Cerebellar cortex (tissue), 1 donor: ENCODE data around the gene SAMD4A.

Source experiments
- DNase-seq: peaks from one replicate; pipeline ENCODE4 v3.0.0-alpha.2; 2015; ENCODE audit warnings: low spot score

The SAMD4A gene

GRCh38 chr14:54685286-54685845, 118.4 kb downstream of the SAMD4A start:
- no peak for DNase-seq

- DNase-seq = no peak
These were observed 119.4 kb downstream of the SAMD4A start for GRCh38 chr14:54686219-54686870.

GRCh38 chr14:54686871-54687749, 120.2 kb downstream of the SAMD4A start:
- DNase-seq = no peak

- no peak for DNase-seq
These were observed 120.8 kb downstream of the SAMD4A start for GRCh38 chr14:54687750-54688119.

GRCh38 chr14:54688229-54688628, 121.3 kb downstream of the SAMD4A start:
- no peak for DNase-seq

- no peak for DNase-seq
These were observed 123.0 kb downstream of the SAMD4A start for GRCh38 chr14:54689928-54690327.

- no peak for DNase-seq
These were observed 124.0 kb downstream of the SAMD4A start for GRCh38 chr14:54690887-54691286.

GRCh38 chr14:54691525-54692283, 124.8 kb downstream of the SAMD4A start:
- DNase-seq = peak; percentile 76

- DNase-seq = no peak
These were observed 125.4 kb downstream of the SAMD4A start for GRCh38 chr14:54692284-54692772.

- no peak for DNase-seq
These were observed 126.8 kb downstream of the SAMD4A start for GRCh38 chr14:54693761-54694160.

GRCh38 chr14:54695196-54695595, 128.3 kb downstream of the SAMD4A start:
- no peak for DNase-seq

GRCh38 chr14:54697001-54697400, 130.1 kb downstream of the SAMD4A start:
- no peak for DNase-seq

- no peak for DNase-seq
These were observed 130.9 kb downstream of the SAMD4A start for GRCh38 chr14:54697803-54698202.

- DNase-seq = no peak
These were observed 131.6 kb downstream of the SAMD4A start for GRCh38 chr14:54698501-54698900.

GRCh38 chr14:54698966-54699530, 132.1 kb downstream of the SAMD4A start:
- peak; percentile 97 for DNase-seq

GRCh38 chr14:54699735-54700134, 132.8 kb downstream of the SAMD4A start:
- no peak for DNase-seq

GRCh38 chr14:54700717-54701116, 133.8 kb downstream of the SAMD4A start:
- no peak for DNase-seq

GRCh38 chr14:54702014-54702491, 135.1 kb downstream of the SAMD4A start:
- no peak for DNase-seq

- DNase-seq = no peak
These were observed 135.6 kb downstream of the SAMD4A start for GRCh38 chr14:54702492-54702891.

- no peak for DNase-seq
These were observed 136.2 kb downstream of the SAMD4A start for GRCh38 chr14:54703082-54703481.

- peak; percentile 58 for DNase-seq
These were observed 136.8 kb downstream of the SAMD4A start for GRCh38 chr14:54703724-54704123.

- DNase-seq = no peak
These were observed 137.8 kb downstream of the SAMD4A start for GRCh38 chr14:54704768-54705167.
